KMS-11 (cell line): Measurements from ENCODE around the gene GDF7.

Experiments
- H2AFZ ChIP-seq: fragments of 200-600 bp; sonication (generic); 2 replicates; pipeline ENCODE4 v1.6.1; 2016; ENCODE audit warnings: antibody characterized with exemption, mixed run types, low read depth
- H3K27ac ChIP-seq: fragments of 200-600 bp; sonication (generic); 2 replicates; pipeline ENCODE4 v1.6.1; 2016; ENCODE audit warnings: mild to moderate bottlenecking, mixed run types
- H3K27me3 ChIP-seq: fragments of 200-600 bp; sonication (generic); 2 replicates; pipeline ENCODE4 v1.6.1; 2017; ENCODE audit warnings: mild to moderate bottlenecking, low read depth, mixed run types, moderate library complexity; ENCODE audit not compliant: insufficient read depth
- H3K36me3 ChIP-seq: fragments of 200-600 bp; sonication (generic); 2 replicates; pipeline ENCODE4 v1.6.1; 2017; ENCODE audit warnings: mild to moderate bottlenecking, mixed run types; ENCODE audit not compliant: insufficient read depth
- H3K4me1 ChIP-seq: fragments of 200-600 bp; sonication (generic); 2 replicates; pipeline ENCODE4 v1.6.1; 2016; ENCODE audit warnings: mild to moderate bottlenecking, low read depth, mixed run types; ENCODE audit not compliant: poor library complexity, severe bottlenecking
- H3K4me2 ChIP-seq: fragments of 200-600 bp; sonication (generic); 2 replicates; pipeline ENCODE4 v1.7.0; 2016; ENCODE audit warnings: mild to moderate bottlenecking, mixed run types
- H3K4me3 ChIP-seq: fragments of 200-600 bp; sonication (generic); IDR thresholded peaks from 2 replicates; pipeline ENCODE4 v1.6.1; 2017; ENCODE audit warnings: low read depth, low read length, mixed read lengths; ENCODE audit not compliant: insufficient read depth
- H3K79me2 ChIP-seq: fragments of 200-600 bp; sonication (generic); 2 replicates; pipeline ENCODE4 v1.6.1; 2016; ENCODE audit warnings: low read depth, mixed run types; ENCODE audit not compliant: insufficient read depth
- H3K9ac ChIP-seq: fragments of 200-600 bp; sonication (generic); 2 replicates; pipeline ENCODE4 v1.6.1; 2016; ENCODE audit warnings: mild to moderate bottlenecking, mixed run types
- H4K20me1 ChIP-seq: fragments of 200-600 bp; sonication (generic); 2 replicates; pipeline ENCODE4 v1.6.1; 2016; ENCODE audit warnings: mild to moderate bottlenecking, mixed run types; ENCODE audit not compliant: insufficient read depth
- CTCF ChIP-seq: fragments of 200-600 bp; sonication (generic); conservative IDR thresholded peaks from 2 replicates; pipeline ENCODE4 v1.6.1; 2017; ENCODE audit warnings: low read depth, mild to moderate bottlenecking, antibody characterized with exemption, low read length, moderate library complexity, mixed read lengths

GDF7 gene

GRCh38 chr2:20649976-20650375 is 17.0 kb upstream of the GDF7 start:
- TF ChIP-seq CTCF = no peak
- Histone ChIP-seq H3K4me2 (peak overlapping the region; percentile 97), H3K4me3 (no peak overlapping the region), H3K4me1 (peaks cover 10% of the 10 kb centered on the region), H3K36me3 (no peaks in the 10 kb centered on the region), H3K27me3 (no peaks in the 10 kb centered on the region), H3K9ac (peak overlapping the region; percentile 78; the same call in 1 of the 2 replicates), H3K27ac (no peak overlapping the region), H3K79me2 (no peaks in the 10 kb centered on the region; the same call in 1 of the 2 replicates), H4K20me1 (no peaks in the 10 kb centered on the region), H2AFZ (peak overlapping the region; percentile 93)

GRCh38 chr2:20650393-20650876 is 16.5 kb upstream of the GDF7 start:
- Histone ChIP-seq H2AFZ (peak overlapping the region; percentile 93), H3K9ac (peak overlapping the region; percentile 78), H3K27me3 (no peaks in the 10 kb centered on the region), H3K79me2 (no peaks in the 10 kb centered on the region; the same call in 1 of the 2 replicates), H4K20me1 (no peaks in the 10 kb centered on the region), H3K27ac (peak overlapping the region; percentile 44), H3K36me3 (no peaks in the 10 kb centered on the region), H3K4me1 (peaks cover 10% of the 10 kb centered on the region), H3K4me3 (peak overlapping the region; percentile 90), H3K4me2 (peak overlapping the region; percentile 97)
- TF ChIP-seq CTCF = no peak

GRCh38 chr2:20650877-20651730 is 15.8 kb upstream of the GDF7 start, which contains the start of gene HS1BP3:
Gene HS1BP3, minus strand, starts transcription at chr2:20651098. Its CDS starts 35 bp downstream, at chr2:20651063.
- Histone ChIP-seq H3K27ac (peak within 1 kb of the TSS; percentile 44), H3K4me2 (peak within 1 kb of the TSS; percentile 97), H3K9ac (peak within 1 kb of the TSS; percentile 78), H3K27me3 (no peaks in the 10 kb centered on the region), H2AFZ (peak within 1 kb of the TSS; percentile 93), H3K4me3 (peak within 1 kb of the TSS; percentile 90), H4K20me1 (no peaks in the 10 kb centered on the region), H3K36me3 (no peaks in the 10 kb centered on the region), H3K4me1 (peaks cover 10% of the 10 kb centered on the region), H3K79me2 (no peaks in the 10 kb centered on the region; the same call in 1 of the 2 replicates)
- TF ChIP-seq CTCF = peak; percentile 51

GRCh38 chr2:20651731-20652099 is 15.2 kb upstream of the GDF7 start:
- TF ChIP-seq CTCF = no peak
- Histone ChIP-seq H2AFZ (peak overlapping the region; percentile 93), H3K4me2 (peak overlapping the region; percentile 80), H3K79me2 (no peaks in the 10 kb centered on the region; the same call in 1 of the 2 replicates), H3K4me1 (peaks cover 10% of the 10 kb centered on the region), H3K9ac (peak overlapping the region; percentile 33; the same call in 1 of the 2 replicates), H3K36me3 (no peaks in the 10 kb centered on the region), H4K20me1 (no peaks in the 10 kb centered on the region), H3K27me3 (no peaks in the 10 kb centered on the region), H3K27ac (no peak overlapping the region; the same call in 1 of the 2 replicates), H3K4me3 (no peak overlapping the region)
